Suprapubic skin (tissue), 4 donors: ENCODE data around the gene FKBP8. TPM values are rescaled to one million over a fixed set of nuclear protein-coding genes. Genes with fewer than 3 reads are reported as not detected.

ENCODE experiments used
- DNase-seq, 2 donors: peaks; one replicate each; pipeline ENCODE4 v3.0.0-alpha.2; 2019; ENCODE audit warnings: low spot score in 2 of 2
- H3K27ac ChIP-seq: fragments of 200-600 bp; sonication (generic); one replicate; pipeline ENCODE4 v1.5.1; 2019
- H3K27me3 ChIP-seq: fragments of 200-600 bp; sonication (generic); one replicate; pipeline ENCODE4 v1.5.1; 2019
- H3K36me3 ChIP-seq: fragments of 200-600 bp; sonication (generic); one replicate; pipeline ENCODE4 v1.5.1; 2019
- H3K4me1 ChIP-seq: fragments of 200-600 bp; sonication (generic); one replicate; pipeline ENCODE4 v1.5.1; 2019
- H3K4me3 ChIP-seq: fragments of 200-600 bp; sonication (generic); one replicate; pipeline ENCODE4 v1.5.1; 2019; ENCODE audit warnings: mild to moderate bottlenecking
- H3K9me3 ChIP-seq: fragments of 200-600 bp; sonication (generic); one replicate; pipeline ENCODE4 v1.5.1; 2019
- EP300 ChIP-seq: sonication (generic); formaldehyde crosslinking; IDR thresholded peaks from one replicate; pipeline ENCODE4 v1.6.1; 2017; ENCODE audit warnings: antibody characterized with exemption
- POLR2A ChIP-seq, 2 donors: fragments of 450-650 bp; IDR thresholded peaks; one replicate each; pipeline ENCODE4 v1.6.1; 2017; ENCODE audit warnings: antibody characterized with exemption in 2 of 2, mild to moderate bottlenecking in 2 of 2, moderate library complexity in 2 of 2
- POLR2AphosphoS5 ChIP-seq, 3 donors: sonication (generic); formaldehyde crosslinking; IDR thresholded peaks; one replicate each; pipeline ENCODE4 v1.6.1; 2017; ENCODE audit warnings: antibody characterized with exemption in 3 of 3
- WGBS: methylation state at CpG from one replicate; pipeline ENCODE4 v1.1.5; 2018; 5-methylcytosine and 5-hydroxymethylcytosine counted together
- total RNA-seq, 4 donors: library from RNA; depleted of rRNA; stranded (reverse); fragments of >200 nt; gene quantifications; one replicate each; pipeline ENCODE4 v1.1.0, GENCODE V29; 2016
- TF ChIP-seq, protein P1 (sequence below), 2 donors: fragments of 200-600 bp in 1 of 2; fragments of 450-650 bp in 1 of 2; sonication (generic) in 1 of 2; IDR thresholded peaks; one replicate each; pipeline ENCODE4 v1.5.1; 2016 to 2019; ENCODE audit warnings: antibody characterized with exemption in 2 of 2, mild to moderate bottlenecking in 1 of 2, moderate library complexity in 1 of 2

Gene FKBP8
- total RNA-seq, 4 donors from 2014 or later: 194 to 217 (median 203) TPM

DNA sequence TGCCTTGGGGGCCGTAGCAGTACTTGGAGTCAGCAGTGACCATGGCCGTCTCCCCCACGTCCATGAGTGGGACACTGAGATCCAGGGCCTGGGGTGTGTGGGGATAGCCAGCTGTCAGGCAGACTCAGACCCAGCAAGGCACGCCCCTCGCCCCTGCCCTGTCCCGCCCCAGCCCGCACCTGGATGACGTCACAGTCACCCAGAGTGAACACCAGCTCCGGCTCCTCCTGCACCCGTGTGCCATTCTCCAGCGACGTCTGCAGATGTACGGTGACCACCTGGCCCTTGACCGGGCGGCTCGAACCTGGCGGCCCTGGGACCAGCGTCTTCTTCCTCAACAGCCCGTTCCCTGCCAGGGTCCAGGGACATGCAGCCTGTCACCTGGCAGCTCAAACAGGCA is 4.0 kb downstream of the FKBP8 start:
- 83% methylated on average over 1 of the region's 19 CpGs for WGBS
- Histone ChIP-seq H3K36me3 (peaks cover 52% of the 10 kb centered on the region), H3K4me1 (peaks cover 16% of the 10 kb centered on the region), H3K27me3 (no peaks in the 10 kb centered on the region), H3K27ac (no peak overlapping the region), H3K9me3 (no peaks in the 10 kb centered on the region), H3K4me3 (no peak overlapping the region)
- DNase-seq: no peak
- TF ChIP-seq POLR2A (IDR thresholded peaks at IDR 0.05) (no peak), POLR2AphosphoS5 (IDR thresholded peaks at IDR 0.05) (no peak), EP300 (no peak)
- TF ChIP-seq, protein P1, sequence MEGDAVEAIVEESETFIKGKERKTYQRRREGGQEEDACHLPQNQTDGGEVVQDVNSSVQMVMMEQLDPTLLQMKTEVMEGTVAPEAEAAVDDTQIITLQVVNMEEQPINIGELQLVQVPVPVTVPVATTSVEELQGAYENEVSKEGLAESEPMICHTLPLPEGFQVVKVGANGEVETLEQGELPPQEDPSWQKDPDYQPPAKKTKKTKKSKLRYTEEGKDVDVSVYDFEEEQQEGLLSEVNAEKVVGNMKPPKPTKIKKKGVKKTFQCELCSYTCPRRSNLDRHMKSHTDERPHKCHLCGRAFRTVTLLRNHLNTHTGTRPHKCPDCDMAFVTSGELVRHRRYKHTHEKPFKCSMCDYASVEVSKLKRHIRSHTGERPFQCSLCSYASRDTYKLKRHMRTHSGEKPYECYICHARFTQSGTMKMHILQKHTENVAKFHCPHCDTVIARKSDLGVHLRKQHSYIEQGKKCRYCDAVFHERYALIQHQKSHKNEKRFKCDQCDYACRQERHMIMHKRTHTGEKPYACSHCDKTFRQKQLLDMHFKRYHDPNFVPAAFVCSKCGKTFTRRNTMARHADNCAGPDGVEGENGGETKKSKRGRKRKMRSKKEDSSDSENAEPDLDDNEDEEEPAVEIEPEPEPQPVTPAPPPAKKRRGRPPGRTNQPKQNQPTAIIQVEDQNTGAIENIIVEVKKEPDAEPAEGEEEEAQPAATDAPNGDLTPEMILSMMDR (IDR thresholded peaks at IDR 0.05): no peak

DNA sequence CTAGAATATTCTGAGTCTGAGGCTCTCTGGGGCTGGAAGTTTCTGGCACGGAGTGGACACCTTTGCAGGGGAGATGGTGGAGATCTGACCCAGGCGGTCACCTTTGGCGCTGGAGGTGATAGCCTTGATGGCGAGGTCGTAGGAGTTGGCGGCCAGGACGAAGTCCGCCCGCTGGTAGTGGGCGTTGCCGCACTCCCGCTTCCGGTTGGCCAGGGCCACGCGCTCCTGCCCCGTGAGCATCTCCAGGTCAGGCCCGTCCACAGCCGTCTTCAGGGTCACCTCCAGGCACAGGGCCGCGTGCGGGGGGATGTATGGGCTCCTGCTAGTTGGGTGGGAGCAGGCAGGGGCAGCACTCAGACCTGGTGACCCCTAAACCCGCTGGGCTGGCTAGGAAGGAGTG is 5.3 kb downstream of the FKBP8 start:
- no peak overlapping the region for H3K4me3 ChIP-seq
- H3K9me3 ChIP-seq: no peaks in the 10 kb centered on the region
- H3K36me3 ChIP-seq: peaks cover 57% of the 10 kb centered on the region
- H3K4me1 ChIP-seq: peaks cover 11% of the 10 kb centered on the region
- 95% methylated on average over 9 of the region's 22 CpGs for whole genome bisulfite sequencing
- H3K27me3 ChIP-seq: no peaks in the 10 kb centered on the region
- TF ChIP-seq, protein P1 (IDR thresholded peaks at IDR 0.05): no peak
- TF ChIP-seq POLR2A (IDR thresholded peaks at IDR 0.05): no peak
- no peak for TF ChIP-seq EP300
- TF ChIP-seq POLR2AphosphoS5 (IDR thresholded peaks at IDR 0.05): no peak
- no peak overlapping the region for H3K27ac ChIP-seq
- no peak for DNase-seq

DNA sequence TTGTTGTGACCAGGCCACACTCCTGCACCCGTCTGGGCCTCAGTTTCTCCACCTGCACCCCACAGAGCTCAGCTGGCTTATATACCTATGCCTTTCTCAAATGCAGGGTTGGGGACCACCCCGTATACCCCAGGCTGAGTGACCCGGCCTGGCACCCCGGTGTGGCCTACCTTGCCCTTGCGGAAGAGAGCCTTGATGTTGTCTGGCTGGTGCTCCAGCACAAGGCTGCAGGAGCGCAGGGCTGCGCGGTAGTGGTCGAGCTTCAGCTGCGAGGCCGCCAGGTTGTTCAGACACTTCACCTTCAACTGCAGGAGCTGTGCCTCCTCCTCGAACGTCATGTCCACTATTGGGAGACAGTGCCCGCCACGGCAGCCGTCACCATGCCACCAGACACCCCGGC is 5.9 kb downstream of the FKBP8 start:
- Histone ChIP-seq H3K27ac (no peak overlapping the region), H3K27me3 (no peaks in the 10 kb centered on the region), H3K4me1 (peaks cover 9% of the 10 kb centered on the region), H3K9me3 (no peaks in the 10 kb centered on the region), H3K4me3 (no peak overlapping the region), H3K36me3 (peaks cover 64% of the 10 kb centered on the region)
- TF ChIP-seq POLR2AphosphoS5 (IDR thresholded peaks at IDR 0.05) (no peak), POLR2A (IDR thresholded peaks at IDR 0.05) (no peak), EP300 (no peak)
- TF ChIP-seq, protein P1 (IDR thresholded peaks at IDR 0.05): no peak
- WGBS: 95% methylated on average over 15 of the region's 17 CpGs
- DNase-seq: no peak

DNA sequence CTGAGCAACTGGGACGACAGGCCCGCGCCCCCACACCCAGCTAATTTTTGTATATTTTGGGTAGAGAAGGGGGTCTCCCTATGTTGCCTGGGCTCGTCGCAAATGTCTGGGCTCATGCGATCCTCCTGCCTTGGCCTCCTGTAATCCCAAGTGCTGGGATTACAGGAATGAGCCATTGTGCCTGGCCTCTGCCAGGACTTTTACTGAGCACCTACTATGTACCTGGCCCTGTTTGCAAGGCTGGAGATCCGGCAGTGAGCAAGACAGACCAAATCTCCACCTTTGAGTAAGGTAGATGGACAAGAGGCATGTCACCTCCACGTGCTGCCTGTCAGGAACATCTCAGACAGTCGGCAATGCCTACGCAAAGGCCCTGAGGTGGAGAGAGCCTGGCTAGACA is 6.9 kb downstream of the FKBP8 start:
- WGBS: 98% methylated on average over 10 of the region's 10 CpGs
- TF ChIP-seq, protein P1 (IDR thresholded peaks at IDR 0.05): no peak
- Histone ChIP-seq H3K9me3 (no peaks in the 10 kb centered on the region), H3K4me3 (no peak overlapping the region), H3K4me1 (no peaks in the 10 kb centered on the region), H3K27ac (no peak overlapping the region), H3K36me3 (peaks cover 73% of the 10 kb centered on the region), H3K27me3 (no peaks in the 10 kb centered on the region)
- no peak for DNase-seq

DNA sequence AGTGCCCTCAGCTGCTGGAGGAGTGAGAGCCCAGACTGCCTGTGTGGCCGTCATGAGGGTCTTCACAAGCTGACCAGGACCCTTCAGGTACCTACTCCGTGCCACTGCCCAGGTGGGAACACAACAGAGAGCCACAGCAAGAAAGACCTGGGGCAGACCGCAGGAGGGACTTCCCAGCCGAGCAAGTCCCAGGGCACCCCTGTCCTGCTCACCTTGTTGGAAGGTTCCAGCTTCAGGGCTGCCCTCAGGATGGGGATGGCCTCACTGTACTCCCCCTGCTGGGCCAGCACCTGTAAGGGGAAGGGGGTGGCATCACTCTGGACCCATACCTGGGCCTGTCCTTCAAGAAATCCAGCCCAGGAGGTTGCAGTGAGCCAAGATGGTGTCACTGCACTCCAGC is 10.3 kb downstream of the FKBP8 start:
- DNase-seq: no peak
- no peak overlapping the region for H3K27ac ChIP-seq
- no peak overlapping the region for H3K4me3 ChIP-seq
- no peaks in the 10 kb centered on the region for H3K9me3 ChIP-seq
- peaks cover 56% of the 10 kb centered on the region for H3K36me3 ChIP-seq
- TF ChIP-seq EP300: no peak
- TF ChIP-seq, protein P1 (IDR thresholded peaks at IDR 0.05): no peak
- no peak for TF ChIP-seq POLR2AphosphoS5 (IDR thresholded peaks at IDR 0.05)
- TF ChIP-seq POLR2A (IDR thresholded peaks at IDR 0.05): no peak
- no peaks in the 10 kb centered on the region for H3K27me3 ChIP-seq
- WGBS: 90% methylated on average over 3 of the region's 4 CpGs
- H3K4me1 ChIP-seq: no peaks in the 10 kb centered on the region
